ENCODE results near the gene DCTN1.

The DCTN1 gene

GRCh38 chr2:74414881-74415761 lies 35.0 kb upstream of the DCTN1 start:
- no peak for DNase-seq (ENCODE audit: low read depth)
- TF ChIP-seq POLR2A (IDR thresholded peaks at IDR 0.05; ENCODE audit: extremely low read depth, insufficient read length) (no peak), CTCF (IDR thresholded peaks at IDR 0.05; ENCODE audit: low read depth, low read length) (no peak), MAX (IDR thresholded peaks at IDR 0.05; ENCODE audit: low read depth, low read length) (no peak), MYC (IDR thresholded peaks at IDR 0.05; ENCODE audit: low read depth, low read length) (no peak)
- H3K4me3 ChIP-seq (ENCODE audit: low read depth, low read length): no peak overlapping the region

GRCh38 chr2:74414441-74414840 lies 34.3 kb upstream of the DCTN1 start:
- H3K4me3 ChIP-seq (ENCODE audit: low read depth, low read length): no peak overlapping the region
- DNase-seq (ENCODE audit: low read depth): no peak
- TF ChIP-seq CTCF (IDR thresholded peaks at IDR 0.05; ENCODE audit: low read depth, low read length): no peak
- TF ChIP-seq POLR2A (IDR thresholded peaks at IDR 0.05; ENCODE audit: extremely low read depth, insufficient read length): no peak
- no peak for TF ChIP-seq MAX (IDR thresholded peaks at IDR 0.05; ENCODE audit: low read depth, low read length)
- TF ChIP-seq MYC (IDR thresholded peaks at IDR 0.05; ENCODE audit: low read depth, low read length): no peak

- TF ChIP-seq POLR2A (IDR thresholded peaks at IDR 0.05; ENCODE audit: extremely low read depth, insufficient read length) (no peak), MAX (IDR thresholded peaks at IDR 0.05; ENCODE audit: low read depth, low read length) (no peak), MYC (IDR thresholded peaks at IDR 0.05; ENCODE audit: low read depth, low read length) (no peak), CTCF (IDR thresholded peaks at IDR 0.05; ENCODE audit: low read depth, low read length) (no peak)
These were observed 33.0 kb upstream of the DCTN1 start for GRCh38 chr2:74413001-74413698.

GRCh38 chr2:74407682-74408081 lies 27.6 kb upstream of the DCTN1 start:
- TF ChIP-seq MAX (IDR thresholded peaks at IDR 0.05; ENCODE audit: low read depth, low read length) (no peak), MYC (IDR thresholded peaks at IDR 0.05; ENCODE audit: low read depth, low read length) (no peak), CTCF (IDR thresholded peaks at IDR 0.05; ENCODE audit: low read depth, low read length) (no peak), POLR2A (IDR thresholded peaks at IDR 0.05; ENCODE audit: extremely low read depth, insufficient read length) (no peak)
- DNase-seq (ENCODE audit: low read depth): no peak
- H3K4me3 ChIP-seq (ENCODE audit: low read depth, low read length): no peak overlapping the region

More at GRCh38 chr2:74413001-74413698, 33.0 kb upstream of the DCTN1 start:
- DNase-seq (ENCODE audit: low read depth): no peak
- H3K4me3 ChIP-seq (ENCODE audit: low read depth, low read length): no peak overlapping the region

- no peak overlapping the region for H3K4me3 ChIP-seq (ENCODE audit: low read depth, low read length)
- DNase-seq (ENCODE audit: low read depth): no peak
- TF ChIP-seq MYC (IDR thresholded peaks at IDR 0.05; ENCODE audit: low read depth, low read length) (no peak), CTCF (IDR thresholded peaks at IDR 0.05; ENCODE audit: low read depth, low read length) (no peak), MAX (IDR thresholded peaks at IDR 0.05; ENCODE audit: low read depth, low read length) (no peak), POLR2A (IDR thresholded peaks at IDR 0.05; ENCODE audit: extremely low read depth, insufficient read length) (no peak)
These were observed 25.9 kb upstream of the DCTN1 start for GRCh38 chr2:74406035-74406434.
